Esophagus squamous epithelium (tissue), 4 donors: ENCODE results near the gene WNT7B.

Experiments used
- CTCF ChIP-seq, 6 experiments: fragments of 450-650 bp in 4 of 6; fragments of 200-600 bp in 2 of 6; sonication (generic) in 2 of 6; IDR thresholded peaks; one replicate each; pipeline ENCODE4 v1.5.1; 2016 to 2019; ENCODE audit warnings: antibody characterized with exemption in 6 of 6, mild to moderate bottlenecking in 4 of 6, moderate library complexity in 4 of 6
- POLR2A ChIP-seq, 4 donors: fragments of 450-650 bp; IDR thresholded peaks; one replicate each; pipeline ENCODE4 v1.6.1; 2017; ENCODE audit warnings: antibody characterized with exemption in 4 of 4, mild to moderate bottlenecking in 4 of 4, moderate library complexity in 3 of 4

- TF ChIP-seq CTCF (IDR thresholded peaks at IDR 0.05), result no peak
- no peak for TF ChIP-seq POLR2A (IDR thresholded peaks at IDR 0.05)
Measured at GRCh38 chr22:45952151-45952550, 24.8 kb downstream of the WNT7B start.
